HCT116 (cell line): ENCODE data around the gene UPF3A.

Experiments used
- SIN3A ChIP-seq: IDR thresholded peaks from 2 replicates; pipeline ENCODE4 v1.6.1; 2012; ENCODE audit warnings: low read depth
- TF ChIP-seq, protein P1 (sequence below): IDR thresholded peaks from 2 replicates; pipeline ENCODE4 v1.6.1; 2012; ENCODE audit warnings: low read depth

DNA sequence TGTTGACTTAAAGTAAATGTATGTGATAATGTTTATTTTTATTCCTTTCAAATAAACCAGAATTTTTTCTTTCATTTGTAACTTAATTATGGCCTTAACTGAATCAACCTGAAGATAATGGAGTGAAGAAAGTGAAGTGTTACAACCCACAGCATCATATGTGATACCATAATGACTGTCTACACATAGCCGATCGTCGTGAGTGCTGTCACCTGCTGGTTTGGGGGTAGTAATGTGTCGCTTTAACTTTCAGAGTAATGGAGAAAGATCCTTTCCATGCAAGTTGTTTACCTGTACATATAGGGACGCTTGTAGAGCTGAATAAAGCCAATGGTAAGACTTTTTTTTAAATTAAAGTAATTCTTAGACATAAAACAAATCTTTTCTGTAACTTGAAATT is 36.8 kb upstream of the UPF3A start:
- TF ChIP-seq, protein P1, sequence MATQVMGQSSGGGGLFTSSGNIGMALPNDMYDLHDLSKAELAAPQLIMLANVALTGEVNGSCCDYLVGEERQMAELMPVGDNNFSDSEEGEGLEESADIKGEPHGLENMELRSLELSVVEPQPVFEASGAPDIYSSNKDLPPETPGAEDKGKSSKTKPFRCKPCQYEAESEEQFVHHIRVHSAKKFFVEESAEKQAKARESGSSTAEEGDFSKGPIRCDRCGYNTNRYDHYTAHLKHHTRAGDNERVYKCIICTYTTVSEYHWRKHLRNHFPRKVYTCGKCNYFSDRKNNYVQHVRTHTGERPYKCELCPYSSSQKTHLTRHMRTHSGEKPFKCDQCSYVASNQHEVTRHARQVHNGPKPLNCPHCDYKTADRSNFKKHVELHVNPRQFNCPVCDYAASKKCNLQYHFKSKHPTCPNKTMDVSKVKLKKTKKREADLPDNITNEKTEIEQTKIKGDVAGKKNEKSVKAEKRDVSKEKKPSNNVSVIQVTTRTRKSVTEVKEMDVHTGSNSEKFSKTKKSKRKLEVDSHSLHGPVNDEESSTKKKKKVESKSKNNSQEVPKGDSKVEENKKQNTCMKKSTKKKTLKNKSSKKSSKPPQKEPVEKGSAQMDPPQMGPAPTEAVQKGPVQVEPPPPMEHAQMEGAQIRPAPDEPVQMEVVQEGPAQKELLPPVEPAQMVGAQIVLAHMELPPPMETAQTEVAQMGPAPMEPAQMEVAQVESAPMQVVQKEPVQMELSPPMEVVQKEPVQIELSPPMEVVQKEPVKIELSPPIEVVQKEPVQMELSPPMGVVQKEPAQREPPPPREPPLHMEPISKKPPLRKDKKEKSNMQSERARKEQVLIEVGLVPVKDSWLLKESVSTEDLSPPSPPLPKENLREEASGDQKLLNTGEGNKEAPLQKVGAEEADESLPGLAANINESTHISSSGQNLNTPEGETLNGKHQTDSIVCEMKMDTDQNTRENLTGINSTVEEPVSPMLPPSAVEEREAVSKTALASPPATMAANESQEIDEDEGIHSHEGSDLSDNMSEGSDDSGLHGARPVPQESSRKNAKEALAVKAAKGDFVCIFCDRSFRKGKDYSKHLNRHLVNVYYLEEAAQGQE, result no peak
- no peak for TF ChIP-seq SIN3A
